ENCODE data around the gene YBX1. TPM values are rescaled to one million over a fixed set of nuclear protein-coding genes. Genes with fewer than 3 reads are reported as not detected.

YBX1 gene
- total and polyA plus RNA-seq, 2 of the 13 experiments (the other 11 are each of a cell fraction or from before 2014, with no cell fraction given), result 339 to 628 TPM

DNA sequence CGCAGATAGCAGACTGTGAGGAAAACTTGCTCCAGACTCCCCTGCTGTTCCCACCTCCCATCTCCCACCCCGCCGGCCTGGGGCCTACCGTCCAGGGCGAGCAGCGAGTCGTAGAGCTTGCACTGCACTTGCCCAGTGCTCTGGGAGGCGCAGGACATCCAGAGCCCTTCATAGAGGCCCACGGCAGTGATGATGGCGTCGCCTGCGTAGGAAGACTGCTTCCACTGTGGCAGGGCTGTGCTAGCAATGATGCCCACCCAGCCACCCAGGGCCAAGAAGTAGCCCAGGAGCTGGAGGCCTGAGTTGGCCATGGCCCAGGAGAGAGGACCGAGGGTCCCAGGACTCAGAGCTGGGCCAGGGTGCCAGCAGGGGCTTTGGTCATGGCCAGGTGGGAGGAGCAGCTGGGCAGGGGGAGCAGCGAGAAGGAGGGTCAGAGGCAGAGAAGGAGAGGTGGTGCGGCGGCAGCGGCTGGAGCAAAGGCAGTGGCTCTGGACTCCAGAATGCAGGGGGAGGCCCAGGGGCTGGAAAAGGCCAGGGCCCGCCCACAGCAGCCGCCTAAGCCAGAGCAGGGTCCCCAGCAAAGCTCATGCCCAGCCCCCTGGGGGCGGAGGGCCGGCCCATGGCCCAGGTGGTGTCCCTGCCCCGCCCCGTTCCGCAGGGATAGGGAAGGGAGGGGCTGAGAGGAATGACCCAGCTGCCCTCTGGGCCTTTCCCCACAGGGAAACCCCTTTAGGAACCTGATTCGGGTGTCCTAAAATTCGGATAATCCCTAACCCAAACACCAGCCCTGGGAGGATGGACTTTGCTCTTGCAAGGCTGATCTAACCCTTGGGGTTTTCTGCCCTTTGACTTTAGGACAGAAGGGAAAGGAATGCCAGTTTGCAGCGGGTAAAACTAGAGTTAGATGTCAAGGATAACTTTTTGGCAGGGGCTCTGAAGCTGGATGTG is 57.8 kb downstream of the YBX1 start, which contains the start of gene CLDN19 (continued):
- TF ChIP-seq ZNF605 (CRISPR knock-in tag; IDR thresholded peaks at IDR 0.05) (peak; percentile 46; the same call in 1 of the 2 replicates), ZNF569 (CRISPR knock-in tag; IDR thresholded peaks at IDR 0.05; ENCODE audit: borderline replicate concordance) (no peak), ZNF143 (CRISPR knock-in tag; IDR thresholded peaks at IDR 0.05) (no peak), ZNF850 (CRISPR knock-in tag; conservative IDR thresholded peaks at IDR 0.05) (peak; percentile 63; the same call in 1 of the 2 replicates), SAP130 (CRISPR knock-in tag; IDR thresholded peaks at IDR 0.05; ENCODE audit: low read depth) (peak; percentile 60), YY1 (IDR thresholded peaks at IDR 0.05; ENCODE audit: insufficient read depth, insufficient replicate concordance, low read depth, low read length) (no peak), MEF2D (CRISPR knock-in tag; IDR thresholded peaks at IDR 0.05) (peak; percentile 28; the same call in 1 of the 2 replicates), ZNF317 (CRISPR knock-in tag; IDR thresholded peaks at IDR 0.05) (peak; percentile 27; the same call in 1 of the 2 replicates), ZMYM4 (CRISPR knock-in tag; IDR thresholded peaks at IDR 0.05) (peak; percentile 67), TMF1 (CRISPR knock-in tag; IDR thresholded peaks at IDR 0.05; ENCODE audit: low read depth) (no peak), ZNF292 (CRISPR knock-in tag; IDR thresholded peaks at IDR 0.05; ENCODE audit: borderline replicate concordance, low read depth) (peak; percentile 47; the same call in 1 of the 2 replicates), ADNP (CRISPR knock-in tag; IDR thresholded peaks at IDR 0.05) (no peak)
- TF ChIP-seq, protein P1, sequence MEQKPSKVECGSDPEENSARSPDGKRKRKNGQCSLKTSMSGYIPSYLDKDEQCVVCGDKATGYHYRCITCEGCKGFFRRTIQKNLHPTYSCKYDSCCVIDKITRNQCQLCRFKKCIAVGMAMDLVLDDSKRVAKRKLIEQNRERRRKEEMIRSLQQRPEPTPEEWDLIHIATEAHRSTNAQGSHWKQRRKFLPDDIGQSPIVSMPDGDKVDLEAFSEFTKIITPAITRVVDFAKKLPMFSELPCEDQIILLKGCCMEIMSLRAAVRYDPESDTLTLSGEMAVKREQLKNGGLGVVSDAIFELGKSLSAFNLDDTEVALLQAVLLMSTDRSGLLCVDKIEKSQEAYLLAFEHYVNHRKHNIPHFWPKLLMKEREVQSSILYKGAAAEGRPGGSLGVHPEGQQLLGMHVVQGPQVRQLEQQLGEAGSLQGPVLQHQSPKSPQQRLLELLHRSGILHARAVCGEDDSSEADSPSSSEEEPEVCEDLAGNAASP (CRISPR knock-in tag; IDR thresholded peaks at IDR 0.05; ENCODE audit: borderline replicate concordance), result no peak
- TF ChIP-seq, protein P2, sequence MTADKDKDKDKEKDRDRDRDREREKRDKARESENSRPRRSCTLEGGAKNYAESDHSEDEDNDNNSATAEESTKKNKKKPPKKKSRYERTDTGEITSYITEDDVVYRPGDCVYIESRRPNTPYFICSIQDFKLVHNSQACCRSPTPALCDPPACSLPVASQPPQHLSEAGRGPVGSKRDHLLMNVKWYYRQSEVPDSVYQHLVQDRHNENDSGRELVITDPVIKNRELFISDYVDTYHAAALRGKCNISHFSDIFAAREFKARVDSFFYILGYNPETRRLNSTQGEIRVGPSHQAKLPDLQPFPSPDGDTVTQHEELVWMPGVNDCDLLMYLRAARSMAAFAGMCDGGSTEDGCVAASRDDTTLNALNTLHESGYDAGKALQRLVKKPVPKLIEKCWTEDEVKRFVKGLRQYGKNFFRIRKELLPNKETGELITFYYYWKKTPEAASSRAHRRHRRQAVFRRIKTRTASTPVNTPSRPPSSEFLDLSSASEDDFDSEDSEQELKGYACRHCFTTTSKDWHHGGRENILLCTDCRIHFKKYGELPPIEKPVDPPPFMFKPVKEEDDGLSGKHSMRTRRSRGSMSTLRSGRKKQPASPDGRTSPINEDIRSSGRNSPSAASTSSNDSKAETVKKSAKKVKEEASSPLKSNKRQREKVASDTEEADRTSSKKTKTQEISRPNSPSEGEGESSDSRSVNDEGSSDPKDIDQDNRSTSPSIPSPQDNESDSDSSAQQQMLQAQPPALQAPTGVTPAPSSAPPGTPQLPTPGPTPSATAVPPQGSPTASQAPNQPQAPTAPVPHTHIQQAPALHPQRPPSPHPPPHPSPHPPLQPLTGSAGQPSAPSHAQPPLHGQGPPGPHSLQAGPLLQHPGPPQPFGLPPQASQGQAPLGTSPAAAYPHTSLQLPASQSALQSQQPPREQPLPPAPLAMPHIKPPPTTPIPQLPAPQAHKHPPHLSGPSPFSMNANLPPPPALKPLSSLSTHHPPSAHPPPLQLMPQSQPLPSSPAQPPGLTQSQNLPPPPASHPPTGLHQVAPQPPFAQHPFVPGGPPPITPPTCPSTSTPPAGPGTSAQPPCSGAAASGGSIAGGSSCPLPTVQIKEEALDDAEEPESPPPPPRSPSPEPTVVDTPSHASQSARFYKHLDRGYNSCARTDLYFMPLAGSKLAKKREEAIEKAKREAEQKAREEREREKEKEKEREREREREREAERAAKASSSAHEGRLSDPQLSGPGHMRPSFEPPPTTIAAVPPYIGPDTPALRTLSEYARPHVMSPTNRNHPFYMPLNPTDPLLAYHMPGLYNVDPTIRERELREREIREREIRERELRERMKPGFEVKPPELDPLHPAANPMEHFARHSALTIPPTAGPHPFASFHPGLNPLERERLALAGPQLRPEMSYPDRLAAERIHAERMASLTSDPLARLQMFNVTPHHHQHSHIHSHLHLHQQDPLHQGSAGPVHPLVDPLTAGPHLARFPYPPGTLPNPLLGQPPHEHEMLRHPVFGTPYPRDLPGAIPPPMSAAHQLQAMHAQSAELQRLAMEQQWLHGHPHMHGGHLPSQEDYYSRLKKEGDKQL (CRISPR knock-in tag; IDR thresholded peaks at IDR 0.05; ENCODE audit: low read depth), result no peak
- TF ChIP-seq, protein P3, sequence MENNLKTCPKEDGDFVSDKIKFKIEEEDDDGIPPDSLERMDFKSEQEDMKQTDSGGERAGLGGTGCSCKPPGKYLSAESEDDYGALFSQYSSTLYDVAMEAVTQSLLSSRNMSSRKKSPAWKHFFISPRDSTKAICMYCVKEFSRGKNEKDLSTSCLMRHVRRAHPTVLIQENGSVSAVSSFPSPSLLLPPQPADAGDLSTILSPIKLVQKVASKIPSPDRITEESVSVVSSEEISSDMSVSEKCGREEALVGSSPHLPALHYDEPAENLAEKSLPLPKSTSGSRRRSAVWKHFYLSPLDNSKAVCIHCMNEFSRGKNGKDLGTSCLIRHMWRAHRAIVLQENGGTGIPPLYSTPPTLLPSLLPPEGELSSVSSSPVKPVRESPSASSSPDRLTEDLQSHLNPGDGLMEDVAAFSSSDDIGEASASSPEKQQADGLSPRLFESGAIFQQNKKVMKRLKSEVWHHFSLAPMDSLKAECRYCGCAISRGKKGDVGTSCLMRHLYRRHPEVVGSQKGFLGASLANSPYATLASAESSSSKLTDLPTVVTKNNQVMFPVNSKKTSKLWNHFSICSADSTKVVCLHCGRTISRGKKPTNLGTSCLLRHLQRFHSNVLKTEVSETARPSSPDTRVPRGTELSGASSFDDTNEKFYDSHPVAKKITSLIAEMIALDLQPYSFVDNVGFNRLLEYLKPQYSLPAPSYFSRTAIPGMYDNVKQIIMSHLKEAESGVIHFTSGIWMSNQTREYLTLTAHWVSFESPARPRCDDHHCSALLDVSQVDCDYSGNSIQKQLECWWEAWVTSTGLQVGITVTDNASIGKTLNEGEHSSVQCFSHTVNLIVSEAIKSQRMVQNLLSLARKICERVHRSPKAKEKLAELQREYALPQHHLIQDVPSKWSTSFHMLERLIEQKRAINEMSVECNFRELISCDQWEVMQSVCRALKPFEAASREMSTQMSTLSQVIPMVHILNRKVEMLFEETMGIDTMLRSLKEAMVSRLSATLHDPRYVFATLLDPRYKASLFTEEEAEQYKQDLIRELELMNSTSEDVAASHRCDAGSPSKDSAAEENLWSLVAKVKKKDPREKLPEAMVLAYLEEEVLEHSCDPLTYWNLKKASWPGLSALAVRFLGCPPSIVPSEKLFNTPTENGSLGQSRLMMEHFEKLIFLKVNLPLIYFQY (CRISPR knock-in tag; IDR thresholded peaks at IDR 0.05; ENCODE audit: borderline replicate concordance), result peak; percentile 80; the same call in 1 of the 2 replicates

Measured in HepG2 (cell line).